ENCODE results near the gene NLGN2. TPM values are rescaled to one million over a fixed set of nuclear protein-coding genes. Genes with fewer than 3 reads are reported as not detected.

The NLGN2 gene
- total and polyA plus RNA-seq, 4 donors: 0.24 to 2.4 (median 0.90) TPM

DNA sequence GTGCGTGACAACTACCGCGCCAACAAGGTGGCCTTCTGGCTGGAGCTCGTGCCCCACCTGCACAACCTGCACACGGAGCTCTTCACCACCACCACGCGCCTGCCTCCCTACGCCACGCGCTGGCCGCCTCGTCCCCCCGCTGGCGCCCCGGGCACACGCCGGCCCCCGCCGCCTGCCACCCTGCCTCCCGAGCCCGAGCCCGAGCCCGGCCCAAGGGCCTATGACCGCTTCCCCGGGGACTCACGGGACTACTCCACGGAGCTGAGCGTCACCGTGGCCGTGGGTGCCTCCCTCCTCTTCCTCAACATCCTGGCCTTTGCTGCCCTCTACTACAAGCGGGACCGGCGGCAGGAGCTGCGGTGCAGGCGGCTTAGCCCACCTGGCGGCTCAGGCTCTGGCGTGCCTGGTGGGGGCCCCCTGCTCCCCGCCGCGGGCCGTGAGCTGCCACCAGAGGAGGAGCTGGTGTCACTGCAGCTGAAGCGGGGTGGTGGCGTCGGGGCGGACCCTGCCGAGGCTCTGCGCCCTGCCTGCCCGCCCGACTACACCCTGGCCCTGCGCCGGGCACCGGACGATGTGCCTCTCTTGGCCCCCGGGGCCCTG lies 9.5 kb downstream of the NLGN2 start:
- Histone ChIP-seq H3K4me3 (ENCODE audit: low read depth in 1 of 3, low read length in 3 of 3) (no peak overlapping the region), H3K27ac (ENCODE audit: low read depth in 1 of 2, low read length in 2 of 2) (no peak overlapping the region), H3K27me3 (ENCODE audit: control insufficient read depth in 4 of 4, insufficient read depth in 4 of 4, low read length in 3 of 4) (no peaks in the 10 kb centered on the region), H3K9me3 (ENCODE audit: control insufficient read depth in 4 of 4, low read length in 3 of 4) (no peaks in the 10 kb centered on the region), H3K4me1 (ENCODE audit: control insufficient read depth in 4 of 4, insufficient read depth in 4 of 4, low read length in 3 of 4) (no peaks in the 10 kb centered on the region), H3K36me3 (ENCODE audit: control insufficient read depth in 4 of 4, insufficient read depth in 3 of 4, low read depth in 1 of 4, low read length in 3 of 4) (no peaks in the 10 kb centered on the region), H3K9ac (ENCODE audit: low read depth in 1 of 2, low read length in 2 of 2) (no peak overlapping the region)
- no peak for TF ChIP-seq TAF1 (conservative IDR thresholded peaks at IDR 0.05)
- no peak for TF ChIP-seq FOXA1 (IDR thresholded peaks at IDR 0.05)
- TF ChIP-seq NR2F2 (IDR thresholded peaks at IDR 0.05): no peak
- TF ChIP-seq RAD21 (IDR thresholded peaks at IDR 0.05): no peak
- TF ChIP-seq, protein P1, sequence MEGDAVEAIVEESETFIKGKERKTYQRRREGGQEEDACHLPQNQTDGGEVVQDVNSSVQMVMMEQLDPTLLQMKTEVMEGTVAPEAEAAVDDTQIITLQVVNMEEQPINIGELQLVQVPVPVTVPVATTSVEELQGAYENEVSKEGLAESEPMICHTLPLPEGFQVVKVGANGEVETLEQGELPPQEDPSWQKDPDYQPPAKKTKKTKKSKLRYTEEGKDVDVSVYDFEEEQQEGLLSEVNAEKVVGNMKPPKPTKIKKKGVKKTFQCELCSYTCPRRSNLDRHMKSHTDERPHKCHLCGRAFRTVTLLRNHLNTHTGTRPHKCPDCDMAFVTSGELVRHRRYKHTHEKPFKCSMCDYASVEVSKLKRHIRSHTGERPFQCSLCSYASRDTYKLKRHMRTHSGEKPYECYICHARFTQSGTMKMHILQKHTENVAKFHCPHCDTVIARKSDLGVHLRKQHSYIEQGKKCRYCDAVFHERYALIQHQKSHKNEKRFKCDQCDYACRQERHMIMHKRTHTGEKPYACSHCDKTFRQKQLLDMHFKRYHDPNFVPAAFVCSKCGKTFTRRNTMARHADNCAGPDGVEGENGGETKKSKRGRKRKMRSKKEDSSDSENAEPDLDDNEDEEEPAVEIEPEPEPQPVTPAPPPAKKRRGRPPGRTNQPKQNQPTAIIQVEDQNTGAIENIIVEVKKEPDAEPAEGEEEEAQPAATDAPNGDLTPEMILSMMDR (IDR thresholded peaks at IDR 0.05; ENCODE audit: low read depth, low read length, missing input control): no peak
- TF ChIP-seq, protein P2, sequence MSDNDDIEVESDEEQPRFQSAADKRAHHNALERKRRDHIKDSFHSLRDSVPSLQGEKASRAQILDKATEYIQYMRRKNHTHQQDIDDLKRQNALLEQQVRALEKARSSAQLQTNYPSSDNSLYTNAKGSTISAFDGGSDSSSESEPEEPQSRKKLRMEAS (IDR thresholded peaks at IDR 0.05): no peak
- TF ChIP-seq EGR1 (IDR thresholded peaks at IDR 0.05; ENCODE audit: low read depth in 2 of 2): no peak
- TF ChIP-seq SP1 (IDR thresholded peaks at IDR 0.05): no peak
- TF ChIP-seq JUND (IDR thresholded peaks at IDR 0.05): no peak
- no peak for TF ChIP-seq GABPA (IDR thresholded peaks at IDR 0.05 in 1 of 2, conservative IDR thresholded peaks at IDR 0.05 in 1 of 2)
- TF ChIP-seq, protein P3, sequence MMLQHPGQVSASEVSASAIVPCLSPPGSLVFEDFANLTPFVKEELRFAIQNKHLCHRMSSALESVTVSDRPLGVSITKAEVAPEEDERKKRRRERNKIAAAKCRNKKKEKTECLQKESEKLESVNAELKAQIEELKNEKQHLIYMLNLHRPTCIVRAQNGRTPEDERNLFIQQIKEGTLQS (IDR thresholded peaks at IDR 0.05): no peak
- no peak for TF ChIP-seq YY1 (IDR thresholded peaks at IDR 0.05)
- TF ChIP-seq, protein P4, sequence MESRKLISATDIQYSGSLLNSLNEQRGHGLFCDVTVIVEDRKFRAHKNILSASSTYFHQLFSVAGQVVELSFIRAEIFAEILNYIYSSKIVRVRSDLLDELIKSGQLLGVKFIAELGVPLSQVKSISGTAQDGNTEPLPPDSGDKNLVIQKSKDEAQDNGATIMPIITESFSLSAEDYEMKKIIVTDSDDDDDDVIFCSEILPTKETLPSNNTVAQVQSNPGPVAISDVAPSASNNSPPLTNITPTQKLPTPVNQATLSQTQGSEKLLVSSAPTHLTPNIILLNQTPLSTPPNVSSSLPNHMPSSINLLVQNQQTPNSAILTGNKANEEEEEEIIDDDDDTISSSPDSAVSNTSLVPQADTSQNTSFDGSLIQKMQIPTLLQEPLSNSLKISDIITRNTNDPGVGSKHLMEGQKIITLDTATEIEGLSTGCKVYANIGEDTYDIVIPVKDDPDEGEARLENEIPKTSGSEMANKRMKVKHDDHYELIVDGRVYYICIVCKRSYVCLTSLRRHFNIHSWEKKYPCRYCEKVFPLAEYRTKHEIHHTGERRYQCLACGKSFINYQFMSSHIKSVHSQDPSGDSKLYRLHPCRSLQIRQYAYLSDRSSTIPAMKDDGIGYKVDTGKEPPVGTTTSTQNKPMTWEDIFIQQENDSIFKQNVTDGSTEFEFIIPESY (IDR thresholded peaks at IDR 0.05): no peak
- WGBS: 96% methylated on average over 54 of the region's 54 CpGs
- DNase-seq (ENCODE audit: low spot score): no peak

DNA sequence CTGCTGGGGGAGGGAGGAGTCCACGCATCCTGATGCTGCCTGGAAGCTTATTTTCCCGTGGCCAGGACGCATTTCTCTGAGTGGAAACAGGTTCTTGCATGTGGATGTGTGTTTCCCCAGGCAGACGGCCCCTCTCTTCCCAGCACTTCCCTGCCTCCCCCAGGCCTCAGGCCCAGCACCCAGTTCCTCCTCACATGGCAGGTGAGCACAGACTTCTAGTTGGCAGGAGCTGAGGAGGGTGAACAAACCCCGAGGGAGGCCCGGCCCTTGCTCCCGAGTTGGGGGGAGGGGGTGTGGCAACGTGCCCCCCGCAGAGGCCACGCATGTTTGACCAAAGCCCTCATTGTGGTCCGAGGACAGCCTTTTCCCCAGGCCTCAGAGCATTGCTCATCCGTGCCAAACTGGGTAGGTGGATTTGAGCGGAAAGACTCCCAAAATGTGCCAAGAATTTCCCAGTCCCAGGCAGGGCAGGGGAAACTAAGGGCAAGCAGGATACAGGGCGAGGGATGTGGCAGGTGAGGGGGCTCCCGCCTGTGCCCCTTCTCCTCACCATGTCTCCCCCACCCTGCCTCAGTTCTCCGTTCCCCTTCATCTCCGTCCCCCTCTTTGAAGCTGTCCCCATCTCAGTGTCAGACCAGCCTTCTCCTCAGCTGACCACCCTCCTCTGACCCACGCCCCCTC lies 11.0 kb downstream of the NLGN2 start:
- H3K4me1 ChIP-seq (ENCODE audit: control insufficient read depth in 4 of 4, insufficient read depth in 4 of 4, low read length in 3 of 4): no peaks in the 10 kb centered on the region
- 75% methylated on average over 18 of the region's 18 CpGs for WGBS
- H3K27ac ChIP-seq (ENCODE audit: low read depth in 1 of 2, low read length in 2 of 2): no peak overlapping the region
- H3K4me3 ChIP-seq (ENCODE audit: low read depth in 1 of 3, low read length in 3 of 3): no peak overlapping the region
- no peak for DNase-seq (ENCODE audit: low spot score)
- no peak overlapping the region for H3K9ac ChIP-seq (ENCODE audit: low read depth in 1 of 2, low read length in 2 of 2)
- TF ChIP-seq TAF1 (conservative IDR thresholded peaks at IDR 0.05) (no peak), HNF4G (IDR thresholded peaks at IDR 0.05) (no peak), RAD21 (IDR thresholded peaks at IDR 0.05) (no peak), NR2F2 (IDR thresholded peaks at IDR 0.05) (no peak), HNF4A (conservative IDR thresholded peaks at IDR 0.05) (no peak), EGR1 (IDR thresholded peaks at IDR 0.05; ENCODE audit: low read depth in 2 of 2) (no peak), FOXA2 (IDR thresholded peaks at IDR 0.05) (no peak), FOXA1 (IDR thresholded peaks at IDR 0.05) (no peak), YY1 (IDR thresholded peaks at IDR 0.05) (no peak), RXRA (IDR thresholded peaks at IDR 0.05) (no peak), GABPA (IDR thresholded peaks at IDR 0.05 in 1 of 2, conservative IDR thresholded peaks at IDR 0.05 in 1 of 2) (no peak), SP1 (IDR thresholded peaks at IDR 0.05) (no peak)
- TF ChIP-seq, protein P2 (IDR thresholded peaks at IDR 0.05): no peak
- TF ChIP-seq, protein P1 (IDR thresholded peaks at IDR 0.05; ENCODE audit: low read depth, low read length, missing input control): no peak
- TF ChIP-seq, protein P5, sequence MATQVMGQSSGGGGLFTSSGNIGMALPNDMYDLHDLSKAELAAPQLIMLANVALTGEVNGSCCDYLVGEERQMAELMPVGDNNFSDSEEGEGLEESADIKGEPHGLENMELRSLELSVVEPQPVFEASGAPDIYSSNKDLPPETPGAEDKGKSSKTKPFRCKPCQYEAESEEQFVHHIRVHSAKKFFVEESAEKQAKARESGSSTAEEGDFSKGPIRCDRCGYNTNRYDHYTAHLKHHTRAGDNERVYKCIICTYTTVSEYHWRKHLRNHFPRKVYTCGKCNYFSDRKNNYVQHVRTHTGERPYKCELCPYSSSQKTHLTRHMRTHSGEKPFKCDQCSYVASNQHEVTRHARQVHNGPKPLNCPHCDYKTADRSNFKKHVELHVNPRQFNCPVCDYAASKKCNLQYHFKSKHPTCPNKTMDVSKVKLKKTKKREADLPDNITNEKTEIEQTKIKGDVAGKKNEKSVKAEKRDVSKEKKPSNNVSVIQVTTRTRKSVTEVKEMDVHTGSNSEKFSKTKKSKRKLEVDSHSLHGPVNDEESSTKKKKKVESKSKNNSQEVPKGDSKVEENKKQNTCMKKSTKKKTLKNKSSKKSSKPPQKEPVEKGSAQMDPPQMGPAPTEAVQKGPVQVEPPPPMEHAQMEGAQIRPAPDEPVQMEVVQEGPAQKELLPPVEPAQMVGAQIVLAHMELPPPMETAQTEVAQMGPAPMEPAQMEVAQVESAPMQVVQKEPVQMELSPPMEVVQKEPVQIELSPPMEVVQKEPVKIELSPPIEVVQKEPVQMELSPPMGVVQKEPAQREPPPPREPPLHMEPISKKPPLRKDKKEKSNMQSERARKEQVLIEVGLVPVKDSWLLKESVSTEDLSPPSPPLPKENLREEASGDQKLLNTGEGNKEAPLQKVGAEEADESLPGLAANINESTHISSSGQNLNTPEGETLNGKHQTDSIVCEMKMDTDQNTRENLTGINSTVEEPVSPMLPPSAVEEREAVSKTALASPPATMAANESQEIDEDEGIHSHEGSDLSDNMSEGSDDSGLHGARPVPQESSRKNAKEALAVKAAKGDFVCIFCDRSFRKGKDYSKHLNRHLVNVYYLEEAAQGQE (IDR thresholded peaks at IDR 0.05): no peak
- TF ChIP-seq, protein P3 (IDR thresholded peaks at IDR 0.05): no peak
- H3K36me3 ChIP-seq (ENCODE audit: control insufficient read depth in 4 of 4, insufficient read depth in 3 of 4, low read depth in 1 of 4, low read length in 3 of 4): no peaks in the 10 kb centered on the region
- H3K27me3 ChIP-seq (ENCODE audit: control insufficient read depth in 4 of 4, insufficient read depth in 4 of 4, low read length in 3 of 4): no peaks in the 10 kb centered on the region
- no peaks in the 10 kb centered on the region for H3K9me3 ChIP-seq (ENCODE audit: control insufficient read depth in 4 of 4, low read length in 3 of 4)
